ENCODE results near the gene FPR3.
A peak's percentile ranks its signal among the peaks of the same experiment; 100 is the strongest.

The FPR3 gene

DNA sequence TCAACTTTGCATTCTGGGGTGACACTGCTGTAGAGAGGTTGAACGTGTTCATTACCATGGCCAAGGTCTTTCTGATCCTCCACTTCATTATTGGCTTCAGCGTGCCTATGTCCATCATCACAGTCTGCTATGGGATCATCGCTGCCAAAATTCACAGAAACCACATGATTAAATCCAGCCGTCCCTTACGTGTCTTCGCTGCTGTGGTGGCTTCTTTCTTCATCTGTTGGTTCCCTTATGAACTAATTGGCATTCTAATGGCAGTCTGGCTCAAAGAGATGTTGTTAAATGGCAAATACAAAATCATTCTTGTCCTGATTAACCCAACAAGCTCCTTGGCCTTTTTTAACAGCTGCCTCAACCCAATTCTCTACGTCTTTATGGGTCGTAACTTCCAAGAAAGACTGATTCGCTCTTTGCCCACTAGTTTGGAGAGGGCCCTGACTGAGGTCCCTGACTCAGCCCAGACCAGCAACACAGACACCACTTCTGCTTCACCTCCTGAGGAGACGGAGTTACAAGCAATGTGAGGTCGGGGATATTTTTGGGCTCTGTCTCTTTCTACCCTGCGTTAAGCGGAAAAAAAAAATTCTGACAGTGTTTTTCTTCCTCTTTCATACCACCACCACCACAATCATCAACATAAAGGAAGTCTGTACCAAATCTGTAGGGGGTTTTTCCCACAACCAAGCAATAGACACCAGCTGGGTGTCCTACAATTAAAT lies 29.5 kb downstream of the FPR3 start:
- peaks cover 34 to 90% (median 82%) of the 10 kb centered on the region in 11 experiments for H3K9me3 ChIP-seq (replicated peaks in 1 of 11)

DNA sequence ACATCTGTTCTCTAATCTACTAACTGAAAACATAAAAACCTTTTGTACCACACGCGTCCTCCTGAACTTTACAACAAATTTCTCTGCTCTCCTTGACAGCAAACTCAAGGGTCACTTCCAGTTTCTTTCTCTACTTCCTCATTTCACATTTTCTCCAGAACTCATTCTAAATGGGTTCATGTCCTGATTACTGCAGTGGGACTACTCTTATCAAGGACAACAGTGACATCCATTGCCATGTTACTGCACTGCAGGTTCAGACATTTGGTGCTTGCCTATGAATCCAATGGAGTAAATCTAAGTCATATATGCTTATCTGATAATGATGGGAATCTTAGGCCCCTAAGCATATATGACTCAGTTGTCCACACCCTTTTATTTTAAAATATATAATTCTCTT lies 35.3 kb downstream of the FPR3 start:
- Histone ChIP-seq H3K4me3 (no peak overlapping the region), H3K4me2 (peak overlapping the region in 2 of 11 experiments; percentile 54 to 83; a peak in 2 of 22 replicates), H4K20me1 (no peaks in the 10 kb centered on the region), H3K9me3 (replicated peaks in 1 of 11) (peaks cover 68 to 86% (median 78%) of the 10 kb centered on the region in 11 experiments), H3K4me1 (peaks cover 3 to 48% (median 4%) of the 10 kb centered on the region in 10 experiments), H3K27me3 (no peaks in the 10 kb centered on the region), H3K9ac (peak overlapping the region in 2 of 11 experiments; percentile 42 to 61; a peak in 2 of 22 replicates), H3K36me3 (peaks cover 0 to 37% (median 25%) of the 10 kb centered on the region in 11 experiments; a peak in 17 of 22 replicates), H3K27ac (peak overlapping the region in 3 of 11 experiments; percentile 31 to 81 (median 73); a peak in 4 of 22 replicates)
- TF ChIP-seq Cebpa-rat (IDR thresholded peaks at IDR 0.05) = no peak

More for the DNA sequence above, 29.5 kb downstream of the FPR3 start:
- H3K36me3 ChIP-seq = peaks cover 0 to 48% (median 30%) of the 10 kb centered on the region in 11 experiments; a peak in 17 of 22 replicates
- H3K9ac ChIP-seq = peak overlapping the region in 8 of 11 experiments; percentile 21 to 82 (median 44); a peak in 14 of 22 replicates
- H4K20me1 ChIP-seq = no peaks in the 10 kb centered on the region
- no peaks in the 10 kb centered on the region for H3K27me3 ChIP-seq
- H3K4me3 ChIP-seq = peak overlapping the region in 2 of 10 experiments; percentile 6 to 12; a peak in 2 of 20 replicates
- peaks cover 28 to 98% (median 40%) of the 10 kb centered on the region in 10 experiments for H3K4me1 ChIP-seq
- no peak for TF ChIP-seq Cebpa-rat (IDR thresholded peaks at IDR 0.05)
- H3K4me2 ChIP-seq = peak overlapping the region; percentile 58 to 93 (median 72)
- peak overlapping the region; percentile 25 to 96 (median 62); a peak in 21 of 22 replicates for H3K27ac ChIP-seq

DNA sequence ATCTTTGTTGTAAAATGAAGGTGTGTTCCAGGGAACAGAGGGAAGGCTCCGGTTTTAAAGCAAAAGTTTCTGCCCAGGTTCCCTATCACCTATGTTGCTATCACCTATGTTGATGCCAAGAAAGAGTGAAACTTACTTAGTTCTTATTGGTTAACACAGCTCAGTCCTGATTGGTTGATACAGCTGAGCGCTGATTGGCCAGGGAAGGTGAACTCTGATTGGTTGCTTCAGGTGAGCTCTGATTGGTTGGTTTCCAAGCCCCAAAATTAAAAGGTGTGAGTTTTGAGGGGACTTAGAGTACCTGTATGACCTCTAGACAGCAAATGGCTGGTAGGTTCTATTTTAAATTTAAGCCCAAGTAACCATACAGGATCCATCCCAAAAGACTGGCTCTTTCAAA lies 42.2 kb downstream of the FPR3 start:
- no peak overlapping the region for H3K9ac ChIP-seq
- H4K20me1 ChIP-seq = no peaks in the 10 kb centered on the region
- H3K4me2 ChIP-seq = no peak overlapping the region
- H3K4me1 ChIP-seq = no peaks in the 10 kb centered on the region
- H3K36me3 ChIP-seq = peaks cover 32 to 63% (median 47%) of the 10 kb centered on the region in 11 experiments
- no peak overlapping the region for H3K4me3 ChIP-seq
- peaks cover 58 to 94% (median 76%) of the 10 kb centered on the region in 11 experiments for H3K9me3 ChIP-seq (replicated peaks in 1 of 11)
- H3K27me3 ChIP-seq = no peaks in the 10 kb centered on the region
- no peak for TF ChIP-seq Cebpa-rat (IDR thresholded peaks at IDR 0.05)
- H3K27ac ChIP-seq = no peak overlapping the region

DNA sequence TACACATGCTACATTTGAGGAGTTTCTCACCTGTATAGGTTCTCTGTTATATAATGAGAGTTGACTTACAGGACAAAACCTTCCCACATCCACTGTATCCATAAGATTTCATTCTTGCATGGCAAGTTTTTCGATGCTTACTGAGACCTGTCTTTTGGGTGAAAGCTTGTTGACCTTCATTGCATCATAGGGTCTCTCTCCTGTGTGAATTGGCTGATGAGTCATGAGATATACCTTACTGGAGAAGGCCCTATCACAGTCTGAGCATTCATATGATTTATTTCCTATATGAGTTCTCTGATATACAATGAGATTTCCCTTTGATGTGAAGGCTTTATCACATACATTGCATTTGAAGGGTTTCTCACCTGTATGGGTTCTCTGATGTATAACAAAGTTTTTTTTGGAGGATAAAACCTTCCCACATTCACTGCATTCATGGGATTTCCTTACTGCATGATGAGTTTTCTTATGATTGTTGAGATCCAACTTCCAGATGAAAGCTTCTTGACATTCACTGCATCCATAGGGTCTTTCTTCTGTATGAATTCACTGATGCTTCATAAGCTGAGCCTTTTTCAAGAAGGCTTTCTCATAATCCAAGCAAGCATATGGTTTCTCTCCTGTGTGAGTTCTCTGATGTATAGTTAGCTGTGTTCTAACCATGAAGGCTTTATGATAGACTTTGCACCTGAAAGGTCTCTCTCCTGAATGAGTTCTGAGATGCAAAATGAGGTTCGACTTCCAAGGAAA lies 67.1 kb downstream of the FPR3 start:
- TF ChIP-seq Cebpa-rat (IDR thresholded peaks at IDR 0.05) = no peak
- Histone ChIP-seq H3K27me3 (no peaks in the 10 kb centered on the region), H4K20me1 (no peaks in the 10 kb centered on the region), H3K27ac (no peak overlapping the region), H3K9ac (no peak overlapping the region), H3K4me1 (no peaks in the 10 kb centered on the region), H3K9me3 (replicated peaks in 1 of 11) (peaks cover 99 to 100% (median 100%) of the 10 kb centered on the region in 11 experiments), H3K4me2 (no peak overlapping the region), H3K36me3 (peaks cover 90 to 100% (median 95%) of the 10 kb centered on the region in 11 experiments), H3K4me3 (peak overlapping the region in 7 of 10 experiments; percentile 5 to 43 (median 18); a peak in 7 of 20 replicates)

DNA sequence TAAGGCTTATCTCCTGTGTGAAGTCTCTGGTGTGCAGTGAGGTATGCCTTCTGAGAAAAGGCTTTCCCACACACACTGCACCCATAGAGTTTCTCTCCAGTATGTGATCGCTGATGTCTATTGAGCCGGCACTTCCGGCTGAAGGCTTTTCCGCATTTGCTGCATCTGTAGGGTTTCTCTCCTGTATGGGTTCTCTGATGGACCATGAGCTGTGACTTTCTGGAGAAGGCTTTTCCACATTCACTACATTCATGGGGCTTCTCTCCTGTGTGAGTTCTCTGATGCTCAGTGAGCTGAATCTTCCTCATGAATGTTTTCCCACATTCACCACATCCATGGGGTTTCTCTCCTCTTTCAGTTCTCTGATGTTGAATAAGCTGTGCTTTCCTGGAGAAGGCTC lies 78.1 kb downstream of the FPR3 start:
- Histone ChIP-seq H3K36me3 (peaks cover 98 to 100% (median 100%) of the 10 kb centered on the region in 11 experiments), H3K4me1 (no peaks in the 10 kb centered on the region), H3K27me3 (no peaks in the 10 kb centered on the region; a peak in 1 of 22 replicates), H3K9ac (no peak overlapping the region), H4K20me1 (no peaks in the 10 kb centered on the region), H3K27ac (no peak overlapping the region), H3K4me2 (no peak overlapping the region), H3K9me3 (replicated peaks in 1 of 11) (peaks cover 99 to 100% (median 100%) of the 10 kb centered on the region in 11 experiments), H3K4me3 (peak overlapping the region; percentile 8 to 59 (median 33); a peak in 15 of 20 replicates)
- no peak for TF ChIP-seq Cebpa-rat (IDR thresholded peaks at IDR 0.05)
